Measurements from ENCODE around the gene KRTAP3-3.
"Not testable (repeated sequence)": the region's sequence is repeated elsewhere in the genome, so short reads cannot be mapped to it uniquely, and the experiment has no call there.

KRTAP3-3 gene
- 0 reads per million in 4 experiments for total RNA-seq

- no peak for DNase-seq
These were observed at the start of gene KRTAP3-3 for GRCh38 chr17:40993839-40994238. KRTAP3-3 (minus strand) TSS chr17:40994164; CDS start chr17:40994097, 67 bp downstream.

- no peak for DNase-seq
These were observed 49.0 kb upstream of the KRTAP3-3 start for GRCh38 chr17:41042953-41043352.

- not testable (repeated sequence) for DNase-seq
These were observed 47.0 kb upstream of the KRTAP3-3 start, which contains the start of gene KRTAP1-1 for GRCh38 chr17:41040783-41041571. KRTAP1-1 (minus strand) TSS chr17:41041450; CDS start chr17:41041397, 53 bp downstream.

GRCh38 chr17:41037853-41038350 is 43.9 kb upstream of the KRTAP3-3 start:
- no peak for DNase-seq

GRCh38 chr17:41034346-41034935 is 40.5 kb upstream of the KRTAP3-3 start, which contains the start of gene KRTAP1-3:
KRTAP1-3 (minus strand) TSS chr17:41034874; CDS start chr17:41034821, 53 bp downstream.
- not testable (repeated sequence) for DNase-seq

- DNase-seq, result no peak
These were observed 35.8 kb upstream of the KRTAP3-3 start, which contains the start of gene KRTAP1-4 for GRCh38 chr17:41029633-41030245. KRTAP1-4 (minus strand) TSS chr17:41030195; CDS start chr17:41030078, 117 bp downstream.

GRCh38 chr17:41026715-41027471 is 32.9 kb upstream of the KRTAP3-3 start, which contains the start of gene KRTAP1-5:
KRTAP1-5 (minus strand) TSS chr17:41027208; CDS start chr17:41027155, 53 bp downstream.
- no peak for DNase-seq

GRCh38 chr17:41024697-41025096 is 30.7 kb upstream of the KRTAP3-3 start:
- DNase-seq, result no peak

- DNase-seq, result no peak
These were observed 26.4 kb upstream of the KRTAP3-3 start for GRCh38 chr17:41020336-41020735.

GRCh38 chr17:41019415-41019814 is 25.5 kb upstream of the KRTAP3-3 start:
- no peak for DNase-seq

GRCh38 chr17:41018541-41018940 is 24.6 kb upstream of the KRTAP3-3 start:
- no peak for DNase-seq

GRCh38 chr17:41016578-41017215 is 22.7 kb upstream of the KRTAP3-3 start:
- no peak for DNase-seq

GRCh38 chr17:41015454-41015853 is 21.5 kb upstream of the KRTAP3-3 start:
- no peak for DNase-seq

- no peak for DNase-seq
These were observed 19.6 kb upstream of the KRTAP3-3 start for GRCh38 chr17:41013606-41014005.

GRCh38 chr17:41013181-41013580 is 19.2 kb upstream of the KRTAP3-3 start:
- DNase-seq, result no peak

- DNase-seq, result no peak
These were observed 18.6 kb upstream of the KRTAP3-3 start for GRCh38 chr17:41012326-41013120.

- DNase-seq, result no peak
These were observed 16.5 kb upstream of the KRTAP3-3 start for GRCh38 chr17:41010441-41010840.

- no peak for DNase-seq
These were observed 16.0 kb upstream of the KRTAP3-3 start for GRCh38 chr17:41009936-41010335.

GRCh38 chr17:41009301-41009760 is 15.4 kb upstream of the KRTAP3-3 start:
- no peak for DNase-seq

GRCh38 chr17:41008811-41009210 is 14.8 kb upstream of the KRTAP3-3 start, which contains the start of gene KRTAP3-1:
KRTAP3-1 (minus strand) TSS chr17:41009128; CDS start chr17:41009074, 54 bp downstream.
- no peak for DNase-seq

GRCh38 chr17:41004397-41004796 is 10.4 kb upstream of the KRTAP3-3 start:
- no peak for DNase-seq
